Lower lobe of right lung (tissue), 2 donors: ENCODE results near the gene FN1. TPM values are rescaled to one million over a fixed set of nuclear protein-coding genes. Genes with fewer than 3 reads are reported as not detected.

ENCODE experiments used
- ATAC-seq, 2 donors: fragments of 200-7000 bp; cut with Tn5 transposase; one replicate each; pipeline ENCODE4 v1.9.1; 2020 to 2022; ENCODE audit warnings: mild to moderate bottlenecking in 2 of 2, moderate library complexity in 2 of 2
- DNase-seq: peaks from one replicate; pipeline ENCODE4 v3.0.0-alpha.2; 2020
- H3K27ac ChIP-seq: fragments of 200-600 bp; one replicate; pipeline ENCODE4 v1.8.0; 2022
- H3K27me3 ChIP-seq: fragments of 200-600 bp; one replicate; pipeline ENCODE4 v1.8.0; 2022; ENCODE audit warnings: low read depth
- H3K36me3 ChIP-seq: fragments of 200-600 bp; one replicate; pipeline ENCODE4 v1.8.0; 2022; ENCODE audit warnings: mild to moderate bottlenecking
- H3K4me1 ChIP-seq: fragments of 200-600 bp; one replicate; pipeline ENCODE4 v1.8.0; 2022
- H3K4me3 ChIP-seq: fragments of 200-600 bp; one replicate; pipeline ENCODE4 v1.8.0; 2022; ENCODE audit warnings: mild to moderate bottlenecking
- H3K9me3 ChIP-seq: fragments of 200-600 bp; one replicate; pipeline ENCODE4 v1.8.0; 2022
- CTCF ChIP-seq: fragments of 200-600 bp; IDR thresholded peaks from one replicate; pipeline ENCODE4 v1.8.0; 2022; ENCODE audit warnings: antibody characterized with exemption, mild to moderate bottlenecking
- intact Hi-C: fragments of 100-400 bp; cut with DNase I; formaldehyde crosslinking; loops from one replicate; pipeline ENCODE4 v1.11.0; 2022
- total RNA-seq: library from RNA; stranded (reverse); fragmentation: NEBNext Ultra II Directional; extraction: Animal tissue kit (Norgen Biotek cat#: 25700); gene quantifications from one replicate; pipeline ENCODE4 v1.2.1, GENCODE V29; 2021
- donor health status: DM: no; HTN: yes; CAD: no; lungs with severe emphysema.

FN1 gene
- total RNA-seq, 1 donor from 2014 or later = 1,248 TPM

DNA sequence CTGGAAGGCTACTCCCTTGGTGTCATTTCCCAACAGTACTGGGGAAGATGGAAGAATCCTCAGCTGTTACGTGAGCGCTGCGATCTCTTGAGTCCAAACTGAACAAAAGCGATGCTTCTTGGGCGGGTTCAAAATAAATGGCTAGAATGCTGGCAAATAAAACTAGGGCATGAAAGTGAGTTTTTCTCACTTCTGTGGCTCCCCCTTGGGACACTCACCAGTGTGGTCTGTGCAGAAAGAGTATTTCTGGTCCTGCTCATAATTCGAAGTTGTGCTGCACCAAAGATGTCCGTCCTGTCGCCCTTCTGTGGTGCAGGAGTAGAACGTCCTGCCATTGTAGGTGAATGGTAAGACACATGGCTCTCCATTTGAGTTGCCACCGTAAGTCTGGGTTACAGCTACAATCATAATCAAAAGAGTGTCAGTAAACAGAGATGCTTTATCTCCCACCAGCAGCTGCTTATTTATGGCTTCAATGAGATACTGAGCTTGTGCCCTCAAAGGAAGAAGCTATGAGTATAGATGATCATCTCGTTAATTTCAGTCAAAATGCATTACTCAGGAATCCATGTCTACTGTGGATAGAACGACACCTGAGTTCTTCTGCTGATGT, 11.8 kb downstream of the FN1 start:
- no peak overlapping the region for H3K27ac ChIP-seq
- no peak for DNase-seq
- intact Hi-C loops = no loop called here
- peaks cover 73% of the 10 kb centered on the region for H3K36me3 ChIP-seq
- H3K9me3 ChIP-seq = no peaks in the 10 kb centered on the region
- peaks cover under 1% of the 10 kb centered on the region for H3K4me1 ChIP-seq
- no peaks in the 10 kb centered on the region for H3K27me3 ChIP-seq
- no peak for ATAC-seq
- H3K4me3 ChIP-seq = no peak overlapping the region
- no peak for TF ChIP-seq CTCF

GRCh38 chr2:215423234-215423633, 12.6 kb downstream of the FN1 start:
- Histone ChIP-seq H3K4me3 (no peak overlapping the region), H3K4me1 (peaks cover 8% of the 10 kb centered on the region), H3K36me3 (peaks cover 78% of the 10 kb centered on the region), H3K9me3 (no peaks in the 10 kb centered on the region), H3K27ac (no peak overlapping the region), H3K27me3 (no peaks in the 10 kb centered on the region)
- ATAC-seq = no peak
- no peak for DNase-seq
- intact Hi-C loops = no loop called here
- no peak for TF ChIP-seq CTCF

DNA sequence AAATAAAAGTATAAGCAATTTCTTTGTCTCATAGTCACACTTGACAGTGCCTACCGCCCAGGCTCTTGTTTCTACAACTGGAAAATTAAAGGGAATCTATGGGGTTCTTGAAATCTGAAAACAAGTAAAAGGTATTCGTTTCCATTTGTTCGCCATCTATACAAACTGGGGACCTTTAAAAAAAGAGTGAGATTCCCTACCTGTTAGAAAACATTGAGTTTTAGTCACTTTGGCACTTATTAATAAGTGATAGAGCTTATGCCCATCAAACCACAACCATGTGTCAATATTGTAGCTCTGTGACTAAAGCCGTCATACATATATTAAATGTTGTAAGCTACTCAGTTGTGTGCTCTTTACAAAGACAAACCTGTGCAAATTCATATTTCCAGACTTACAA, 13.2 kb downstream of the FN1 start:
- H3K36me3 ChIP-seq = peaks cover 77% of the 10 kb centered on the region
- intact Hi-C loops = no loop called here
- no peak for TF ChIP-seq CTCF
- H3K27me3 ChIP-seq = no peaks in the 10 kb centered on the region
- no peak for ATAC-seq
- peaks cover 14% of the 10 kb centered on the region for H3K4me1 ChIP-seq
- no peak overlapping the region for H3K27ac ChIP-seq
- H3K9me3 ChIP-seq = no peaks in the 10 kb centered on the region
- H3K4me3 ChIP-seq = no peak overlapping the region
- no peak for DNase-seq

DNA sequence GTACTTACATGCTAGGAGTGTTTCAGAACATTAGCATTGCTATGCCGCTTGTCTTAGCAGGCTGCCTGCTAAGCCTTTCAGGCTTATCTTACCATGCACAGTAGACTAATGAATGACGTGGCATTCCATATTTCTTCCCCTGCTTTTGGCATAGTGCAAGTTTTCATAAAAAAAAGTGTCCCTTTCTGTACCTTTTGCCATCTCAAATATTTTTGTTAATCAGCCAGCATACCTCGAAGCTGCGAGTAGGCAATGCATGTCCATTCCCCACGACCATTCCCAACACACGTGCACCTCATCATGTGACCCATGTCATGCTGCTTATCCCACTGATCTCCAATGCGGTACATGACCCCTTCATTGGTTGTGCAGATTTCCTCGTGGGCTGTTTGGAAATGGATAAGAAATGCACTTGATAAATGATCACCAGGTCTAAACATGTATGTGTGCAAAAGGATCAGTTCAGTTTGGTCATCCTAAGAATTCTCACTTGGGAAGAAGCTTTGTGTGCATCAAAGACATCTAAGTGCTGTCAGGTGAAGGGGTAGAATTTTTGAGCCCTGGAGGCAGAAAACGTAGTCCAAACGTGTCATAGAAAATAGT, 13.9 kb downstream of the FN1 start:
- Histone ChIP-seq H3K9me3 (no peaks in the 10 kb centered on the region), H3K36me3 (peaks cover 71% of the 10 kb centered on the region), H3K27me3 (no peaks in the 10 kb centered on the region), H3K4me1 (peaks cover 16% of the 10 kb centered on the region), H3K27ac (no peak overlapping the region), H3K4me3 (no peak overlapping the region)
- intact Hi-C loops = no loop called here
- DNase-seq (no peak), ATAC-seq (no peak)
- TF ChIP-seq CTCF = no peak

GRCh38 chr2:215420471-215420935, 15.4 kb downstream of the FN1 start:
- TF ChIP-seq CTCF = no peak
- Histone ChIP-seq H3K4me3 (no peak overlapping the region), H3K4me1 (peaks cover 16% of the 10 kb centered on the region), H3K27ac (no peak overlapping the region), H3K36me3 (peaks cover 64% of the 10 kb centered on the region), H3K27me3 (no peaks in the 10 kb centered on the region), H3K9me3 (no peaks in the 10 kb centered on the region)
- peak; percentile 39 to 54 for ATAC-seq
- DNase-seq = no peak
- intact Hi-C loops = no loop called here
